Neuronal stem cell (in vitro differentiated cells): ENCODE results near the gene ZC3H7B.

Experiments
- DNase-seq: peaks from one replicate; pipeline ENCODE4 v3.0.0-alpha.2; 2013; ENCODE audit warnings: low spot score
- H2AFZ ChIP-seq: one replicate; pipeline ENCODE4 v1.6.1; 2013; ENCODE audit warnings: mild to moderate bottlenecking, low read length, inconsistent platforms
- H2AK5ac ChIP-seq: 2 replicates; pipeline ENCODE4 v1.6.1; 2013; ENCODE audit warnings: low read depth, mild to moderate bottlenecking, inconsistent platforms, low read length, moderate library complexity, mixed read lengths
- H2BK120ac ChIP-seq: 2 replicates; pipeline ENCODE4 v1.6.1; 2013; ENCODE audit warnings: low read depth, mild to moderate bottlenecking, inconsistent platforms, low read length, moderate library complexity, mixed read lengths
- H2BK12ac ChIP-seq: one replicate; pipeline ENCODE4 v1.6.1; 2013; ENCODE audit warnings: low read length, inconsistent platforms
- H2BK15ac ChIP-seq: 2 replicates; pipeline ENCODE4 v1.6.1; 2013; ENCODE audit warnings: mild to moderate bottlenecking, low read length, inconsistent platforms, mixed read lengths
- H2BK5ac ChIP-seq: one replicate; pipeline ENCODE4 v1.6.1; 2013; ENCODE audit warnings: inconsistent platforms, mild to moderate bottlenecking, low read length, moderate library complexity
- H3K14ac ChIP-seq: one replicate; pipeline ENCODE4 v1.6.1; 2013; ENCODE audit warnings: low read length, inconsistent platforms
- H3K18ac ChIP-seq: 2 replicates; pipeline ENCODE4 v1.6.1; 2013; ENCODE audit warnings: low read length, inconsistent platforms
- H3K23ac ChIP-seq: 2 replicates; pipeline ENCODE4 v1.6.1; 2013; ENCODE audit warnings: low read depth, mild to moderate bottlenecking, mixed read lengths, low read length, inconsistent platforms; ENCODE audit not compliant: poor library complexity
- H3K27ac ChIP-seq: replicated peaks from 3 replicates; pipeline ENCODE4 v1.5.1; 2013; ENCODE audit warnings: low read length, inconsistent platforms
- H3K27me3 ChIP-seq, 3 experiments: 2 replicates each; pipeline ENCODE4 v1.6.1; 2013; ENCODE audit warnings: low read length in 3 of 3, mild to moderate bottlenecking in 2 of 3, inconsistent platforms in 1 of 3, low read depth in 1 of 3, mixed read lengths in 1 of 3, moderate library complexity in 1 of 3; ENCODE audit not compliant: control insufficient read depth in 3 of 3, insufficient read depth in 3 of 3
- H3K36me3 ChIP-seq, 2 donors: replicated peaks in 1 of 2; 2 replicates each; pipeline ENCODE4 v1.6.1; 2013; ENCODE audit warnings: low read length in 2 of 2; ENCODE audit not compliant: control insufficient read depth in 2 of 2, insufficient read depth in 2 of 2
- H3K4ac ChIP-seq: 2 replicates; pipeline ENCODE4 v1.6.1; 2013; ENCODE audit warnings: inconsistent platforms, mild to moderate bottlenecking, low read length, moderate library complexity
- H3K4me1 ChIP-seq, 2 donors: 1 replicate in 1 of 2; 2 replicates in 1 of 2; pipeline ENCODE4 v1.6.1; 2013; ENCODE audit warnings: low read length in 2 of 2, low read depth in 1 of 2; ENCODE audit not compliant: control insufficient read depth in 2 of 2, insufficient read depth in 1 of 2
- H3K4me2 ChIP-seq: one replicate; pipeline ENCODE4 v1.6.1; 2013; ENCODE audit warnings: mild to moderate bottlenecking, low read length, inconsistent platforms; ENCODE audit not compliant: insufficient read depth, poor library complexity, severe bottlenecking
- H3K4me3 ChIP-seq, 2 donors: 2 replicates each; pipeline ENCODE4 v1.5.1; 2013; ENCODE audit warnings: low read length in 2 of 2, mild to moderate bottlenecking in 2 of 2, inconsistent platforms in 1 of 2, moderate library complexity in 1 of 2
- H3K79me1 ChIP-seq: one replicate; pipeline ENCODE4 v1.6.1; 2013; ENCODE audit warnings: low read depth, mild to moderate bottlenecking, inconsistent platforms, low read length, moderate library complexity
- H3K9ac ChIP-seq: one replicate; pipeline ENCODE4 v1.6.1; 2013; ENCODE audit warnings: mild to moderate bottlenecking, low read depth, low read length, inconsistent platforms; ENCODE audit not compliant: poor library complexity
- H3K9me3 ChIP-seq, 2 donors: replicated peaks in 1 of 2; 2 replicates each; pipeline versions ENCODE3 to v1.6.1; 2013; ENCODE audit warnings: low read length in 2 of 2, mild to moderate bottlenecking in 2 of 2, inconsistent platforms in 1 of 2, low read depth in 1 of 2, mixed read lengths in 1 of 2, moderate library complexity in 1 of 2; ENCODE audit not compliant: control insufficient read depth in 2 of 2, insufficient read depth in 1 of 2
- H4K8ac ChIP-seq: one replicate; pipeline ENCODE4 v1.6.1; 2013; ENCODE audit warnings: low read depth, mild to moderate bottlenecking, inconsistent platforms, low read length, moderate library complexity
- H4K91ac ChIP-seq: one replicate; pipeline ENCODE4 v1.6.1; 2013; ENCODE audit warnings: low read length, low read depth, mild to moderate bottlenecking, inconsistent platforms; ENCODE audit not compliant: poor library complexity
- WGBS, 2 donors: extraction: QIAGEN DNeasy Blood & Tissue Kit; methylation state at CpG; one replicate each; pipeline ENCODE4 v1.1.7; 2013; ENCODE audit warnings: missing lambda C conversion rate in 2 of 2, mixed read lengths in 1 of 2; ENCODE audit not compliant: insufficient read length in 2 of 2, insufficient replicate concordance in 1 of 2; ENCODE audit errors: extremely low coverage in 2 of 2; 5-methylcytosine and 5-hydroxymethylcytosine counted together

ZC3H7B gene

DNA sequence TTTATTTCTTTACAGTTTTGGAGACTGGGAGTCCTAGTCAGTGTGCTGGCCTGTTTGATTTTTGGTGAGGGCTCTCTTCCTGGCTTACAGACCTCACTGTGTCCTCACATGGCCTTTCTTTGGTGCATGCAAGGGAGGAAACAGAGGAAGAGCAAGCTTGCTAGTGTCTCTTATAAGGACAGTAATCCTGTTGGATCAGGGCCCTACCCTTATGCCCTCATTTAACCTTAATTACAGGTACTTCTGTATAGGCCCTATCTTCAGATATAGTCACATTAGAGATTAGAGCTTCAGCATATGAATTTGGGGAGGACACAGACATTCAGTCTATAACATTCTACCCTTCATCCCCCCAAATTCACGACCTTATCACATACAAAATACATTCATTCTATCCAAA lies 14.3 kb downstream of the ZC3H7B start:
- no peak overlapping the region for H3K23ac ChIP-seq
- no peaks in the 10 kb centered on the region for H3K27me3 ChIP-seq
- peaks cover 4 to 28% of the 10 kb centered on the region in 2 donors for H3K36me3 ChIP-seq
- H4K91ac ChIP-seq: no peak overlapping the region
- no peak overlapping the region for H3K4me2 ChIP-seq
- no peak overlapping the region for H2BK12ac ChIP-seq
- H3K14ac ChIP-seq: no peak overlapping the region
- no peak overlapping the region for H3K4me3 ChIP-seq
- H2AK5ac ChIP-seq: no peak overlapping the region
- H3K79me1 ChIP-seq: peaks cover 12% of the 10 kb centered on the region
- H3K4ac ChIP-seq: no peak overlapping the region
- H3K27ac ChIP-seq: no peak overlapping the region
- no peak overlapping the region for H3K9ac ChIP-seq
- H3K4me1 ChIP-seq: peaks cover 0 to 1% of the 10 kb centered on the region in 2 donors
- H4K8ac ChIP-seq: no peak overlapping the region
- no peak overlapping the region for H2BK5ac ChIP-seq
- H2BK15ac ChIP-seq: no peak overlapping the region
- no peak for DNase-seq
- no peaks in the 10 kb centered on the region for H3K9me3 ChIP-seq
- H3K18ac ChIP-seq: no peak overlapping the region
- no peak overlapping the region for H2BK120ac ChIP-seq
- H2AFZ ChIP-seq: no peak overlapping the region
- whole genome bisulfite sequencing, 2 donors: 100% methylated on average over 1 of the region's 1 CpG

GRCh38 chr22:41320416-41321240 lies 19.3 kb downstream of the ZC3H7B start:
- H3K4ac ChIP-seq: no peak overlapping the region
- H2AK5ac ChIP-seq: peak overlapping the region; percentile 32
- H3K18ac ChIP-seq: peak overlapping the region; percentile 28
- no peak overlapping the region for H3K4me3 ChIP-seq
- peaks cover 28 to 57% of the 10 kb centered on the region in 2 donors for H3K36me3 ChIP-seq
- peaks cover 0 to 1% of the 10 kb centered on the region in 2 donors for H3K4me1 ChIP-seq
- H2BK12ac ChIP-seq: no peak overlapping the region
- no peak overlapping the region for H3K27ac ChIP-seq
- no peaks in the 10 kb centered on the region for H3K27me3 ChIP-seq
- WGBS, 2 donors: no CpG with 5 or more reads among the region's 16 CpGs
- peak overlapping the region; percentile 6 for H3K23ac ChIP-seq
- no peak overlapping the region for H2AFZ ChIP-seq
- no peak overlapping the region for H3K4me2 ChIP-seq
- H4K8ac ChIP-seq: no peak overlapping the region
- no peak overlapping the region for H2BK15ac ChIP-seq
- peaks cover 0 to 4% of the 10 kb centered on the region in 2 donors for H3K9me3 ChIP-seq
- peaks cover 17% of the 10 kb centered on the region for H3K79me1 ChIP-seq
- H3K9ac ChIP-seq: no peak overlapping the region
- H2BK120ac ChIP-seq: no peak overlapping the region
- H4K91ac ChIP-seq: no peak overlapping the region
- H3K14ac ChIP-seq: no peak overlapping the region
- peak overlapping the region; percentile 66 for H2BK5ac ChIP-seq
- DNase-seq: no peak

GRCh38 chr22:41324821-41325528 lies 23.6 kb downstream of the ZC3H7B start:
- Histone ChIP-seq H2BK12ac (no peak overlapping the region), H3K4ac (no peak overlapping the region), H3K9ac (peak overlapping the region; percentile 70), H3K27me3 (no peaks in the 10 kb centered on the region), H4K8ac (peak overlapping the region; percentile 3), H3K4me2 (no peak overlapping the region), H3K4me1 (peaks cover 0 to 1% of the 10 kb centered on the region in 2 donors), H4K91ac (no peak overlapping the region), H3K36me3 (peaks cover 55 to 84% of the 10 kb centered on the region in 2 donors), H3K4me3 (peak overlapping the region in 1 of 2 donors; percentile 9), H3K79me1 (peaks cover 13% of the 10 kb centered on the region), H2BK5ac (no peak overlapping the region), H3K9me3 (peaks cover 0 to 4% of the 10 kb centered on the region in 2 donors), H2AK5ac (no peak overlapping the region), H2BK120ac (no peak overlapping the region), H3K23ac (no peak overlapping the region), H3K18ac (peak overlapping the region; percentile 64), H2AFZ (no peak overlapping the region), H3K27ac (no peak overlapping the region), H2BK15ac (no peak overlapping the region), H3K14ac (peak overlapping the region; percentile 38)
- no peak for DNase-seq
- no CpG with 5 or more reads among the region's 5 CpGs for WGBS, 2 donors

DNA sequence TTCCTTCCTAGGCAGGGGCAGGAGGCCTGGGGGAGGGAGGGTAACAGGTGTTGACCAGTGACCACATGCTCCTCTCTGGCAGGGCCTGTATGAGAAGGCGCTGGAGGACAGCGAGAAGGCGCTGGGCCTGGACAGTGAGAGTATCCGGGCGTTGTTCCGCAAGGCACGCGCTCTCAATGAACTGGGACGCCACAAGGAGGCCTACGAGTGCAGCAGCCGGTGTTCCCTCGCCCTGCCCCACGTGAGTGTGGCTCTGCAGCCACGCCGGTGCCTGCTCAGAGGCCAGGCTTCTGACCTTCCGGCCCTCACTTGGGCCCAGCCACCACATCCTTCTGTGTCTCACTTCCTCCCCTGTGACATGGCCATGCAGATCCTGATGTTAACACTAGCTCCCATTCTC lies 25.8 kb downstream of the ZC3H7B start:
- Histone ChIP-seq H3K18ac (no peak overlapping the region), H2BK12ac (no peak overlapping the region), H3K4ac (no peak overlapping the region), H2BK15ac (no peak overlapping the region), H3K4me3 (no peak overlapping the region), H3K4me2 (no peak overlapping the region), H3K79me1 (peaks cover 9% of the 10 kb centered on the region), H3K14ac (no peak overlapping the region), H3K36me3 (peaks cover 57 to 83% of the 10 kb centered on the region in 2 donors), H3K23ac (no peak overlapping the region), H3K9me3 (peaks cover 0 to 4% of the 10 kb centered on the region in 2 donors), H2AK5ac (no peak overlapping the region), H2AFZ (no peak overlapping the region), H2BK120ac (no peak overlapping the region), H2BK5ac (no peak overlapping the region), H3K27ac (no peak overlapping the region), H3K9ac (peak overlapping the region; percentile 22), H4K91ac (no peak overlapping the region), H3K27me3 (no peaks in the 10 kb centered on the region), H4K8ac (no peak overlapping the region), H3K4me1 (no peaks in the 10 kb centered on the region)
- no peak for DNase-seq
- no CpG with 5 or more reads among the region's 16 CpGs for WGBS, 2 donors
